ENCODE data around the gene GPR179. TPM values are rescaled to one million over a fixed set of nuclear protein-coding genes. Genes with fewer than 3 reads are reported as not detected.
A peak's percentile ranks its signal among the peaks of the same experiment; 100 is the strongest.

Gene GPR179
- total RNA-seq, 1 experiment from 2014 or later, result not detected

- Histone ChIP-seq H3K14ac (ENCODE audit: insufficient read depth, low read length) (no peak overlapping the region; the same call in 1 of the 2 replicates), H2BK12ac (ENCODE audit: insufficient read length, low read depth, low read length) (no peak overlapping the region), H3K27ac (ENCODE audit: insufficient read length, low read depth, low read length) (no peak overlapping the region), H3K79me1 (ENCODE audit: insufficient read depth, low read depth, low read length, poor library complexity, severe bottlenecking) (no peaks in the 10 kb centered on the region), H3K56ac (ENCODE audit: insufficient read length, low read depth, low read length) (no peak overlapping the region), H3T11ph (ENCODE audit: low read length) (no peak overlapping the region), H4K5ac (ENCODE audit: insufficient read length, low read depth, low read length) (no peak overlapping the region), H3K27me3 (ENCODE audit: insufficient read depth, low read length) (no peaks in the 10 kb centered on the region; the same call in 1 of the 2 replicates), H3K4ac (ENCODE audit: low read depth, low read length) (no peak overlapping the region), H2BK20ac (ENCODE audit: low read depth, low read length, poor library complexity, severe bottlenecking) (no peak overlapping the region), H4K8ac (replicated peaks; ENCODE audit: insufficient read length, low read depth, low read length) (no peak overlapping the region), H3K23ac (ENCODE audit: insufficient read length, low read depth, low read length) (no peak overlapping the region), H3K18ac (ENCODE audit: insufficient read length, low read depth, low read length) (no peak overlapping the region), H2AFZ (ENCODE audit: low read length) (no peak overlapping the region), H3K79me2 (ENCODE audit: insufficient read depth, low read length) (no peaks in the 10 kb centered on the region), H2AK5ac (ENCODE audit: insufficient read length, low read length) (no peak overlapping the region), H2BK120ac (ENCODE audit: low read depth, low read length, poor library complexity, severe bottlenecking) (no peak overlapping the region), H4K91ac (ENCODE audit: insufficient read length, low read depth, low read length) (no peak overlapping the region), H3K23me2 (ENCODE audit: insufficient read length, low read depth, low read length, poor library complexity, severe bottlenecking) (no peaks in the 10 kb centered on the region), H3K9ac (ENCODE audit: extremely low read depth, insufficient read length, low read length) (no peak overlapping the region), H3K9me3 (ENCODE audit: control insufficient read depth, low read depth, low read length) (no peaks in the 10 kb centered on the region), H2BK5ac (ENCODE audit: insufficient read length, low read length) (no peak overlapping the region), H3K4me1 (ENCODE audit: insufficient read depth, low read length) (peaks cover 6% of the 10 kb centered on the region; the same call in 1 of the 2 replicates), H4K20me1 (ENCODE audit: control insufficient read depth, insufficient read depth, insufficient read length) (peaks cover 3% of the 10 kb centered on the region), H2BK15ac (ENCODE audit: low read depth, low read length) (no peak overlapping the region), H3K4me2 (ENCODE audit: insufficient read depth, insufficient read length, low read length) (no peak overlapping the region)
- Mint-ChIP-seq H3K27ac (peak overlapping the region in 1 of 3 experiments; percentile 40; a peak in 3 of 7 replicates), H3K4me3 (no peak overlapping the region), H3K36me3 (ENCODE audit: insufficient read depth in 1 of 3, low read depth in 3 of 3) (no peaks in the 10 kb centered on the region), H3K9me3 (no peaks in the 10 kb centered on the region), H3K4me1 (peaks cover 17 to 22% of the 10 kb centered on the region in 2 experiments), H3K27me3 (ENCODE audit: low read depth) (peaks cover 10% of the 10 kb centered on the region; the same call in 1 of the 2 replicates)
- TF ChIP-seq, protein P1, sequence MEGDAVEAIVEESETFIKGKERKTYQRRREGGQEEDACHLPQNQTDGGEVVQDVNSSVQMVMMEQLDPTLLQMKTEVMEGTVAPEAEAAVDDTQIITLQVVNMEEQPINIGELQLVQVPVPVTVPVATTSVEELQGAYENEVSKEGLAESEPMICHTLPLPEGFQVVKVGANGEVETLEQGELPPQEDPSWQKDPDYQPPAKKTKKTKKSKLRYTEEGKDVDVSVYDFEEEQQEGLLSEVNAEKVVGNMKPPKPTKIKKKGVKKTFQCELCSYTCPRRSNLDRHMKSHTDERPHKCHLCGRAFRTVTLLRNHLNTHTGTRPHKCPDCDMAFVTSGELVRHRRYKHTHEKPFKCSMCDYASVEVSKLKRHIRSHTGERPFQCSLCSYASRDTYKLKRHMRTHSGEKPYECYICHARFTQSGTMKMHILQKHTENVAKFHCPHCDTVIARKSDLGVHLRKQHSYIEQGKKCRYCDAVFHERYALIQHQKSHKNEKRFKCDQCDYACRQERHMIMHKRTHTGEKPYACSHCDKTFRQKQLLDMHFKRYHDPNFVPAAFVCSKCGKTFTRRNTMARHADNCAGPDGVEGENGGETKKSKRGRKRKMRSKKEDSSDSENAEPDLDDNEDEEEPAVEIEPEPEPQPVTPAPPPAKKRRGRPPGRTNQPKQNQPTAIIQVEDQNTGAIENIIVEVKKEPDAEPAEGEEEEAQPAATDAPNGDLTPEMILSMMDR (conservative IDR thresholded peaks at IDR 0.05), result no peak
- DNase-seq, result peak; percentile 28
- no CpG with 5 or more reads among the region's 18 CpGs for WGBS (ENCODE audit: extremely low coverage, insufficient read length, low lambda C conversion rate)
Observed at GRCh38 chr17:38342886-38343607, 709 bp downstream of the GPR179 start.
